Measurements from ENCODE around the gene TANGO6.

DNA sequence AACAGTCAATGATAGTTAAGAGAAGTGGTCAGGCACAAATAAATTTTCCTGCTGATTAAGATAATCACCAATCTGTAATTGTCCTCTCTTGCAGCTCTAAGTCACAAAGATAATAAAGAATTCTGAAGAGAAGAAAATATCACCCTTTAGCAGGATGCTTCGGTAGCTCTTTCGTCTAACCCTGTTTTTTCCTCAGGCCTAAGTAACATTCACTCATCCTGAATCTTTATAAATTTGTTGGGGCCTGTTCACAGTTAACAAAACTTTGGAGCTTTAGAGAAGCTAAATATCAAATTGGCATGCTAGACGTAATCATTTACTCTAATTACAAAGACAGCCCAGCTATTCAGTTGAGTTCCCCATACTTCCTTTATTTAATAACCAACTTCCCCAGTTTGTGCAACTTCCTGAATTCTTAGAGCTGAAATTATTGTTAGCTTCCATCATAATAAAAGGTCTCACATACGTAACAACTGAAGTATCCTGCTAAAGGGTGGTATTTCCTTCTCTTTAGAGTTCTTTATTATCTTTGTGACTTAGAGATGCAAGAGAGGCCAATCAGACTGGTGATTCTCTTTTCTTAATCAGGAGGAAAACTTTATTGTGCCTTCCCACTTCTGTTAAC, 118.6 kb downstream of the TANGO6 start:
- TF ChIP-seq, protein P1, sequence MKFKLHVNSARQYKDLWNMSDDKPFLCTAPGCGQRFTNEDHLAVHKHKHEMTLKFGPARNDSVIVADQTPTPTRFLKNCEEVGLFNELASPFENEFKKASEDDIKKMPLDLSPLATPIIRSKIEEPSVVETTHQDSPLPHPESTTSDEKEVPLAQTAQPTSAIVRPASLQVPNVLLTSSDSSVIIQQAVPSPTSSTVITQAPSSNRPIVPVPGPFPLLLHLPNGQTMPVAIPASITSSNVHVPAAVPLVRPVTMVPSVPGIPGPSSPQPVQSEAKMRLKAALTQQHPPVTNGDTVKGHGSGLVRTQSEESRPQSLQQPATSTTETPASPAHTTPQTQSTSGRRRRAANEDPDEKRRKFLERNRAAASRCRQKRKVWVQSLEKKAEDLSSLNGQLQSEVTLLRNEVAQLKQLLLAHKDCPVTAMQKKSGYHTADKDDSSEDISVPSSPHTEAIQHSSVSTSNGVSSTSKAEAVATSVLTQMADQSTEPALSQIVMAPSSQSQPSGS (IDR thresholded peaks at IDR 0.05; ENCODE audit: low read length), result no peak
- TF ChIP-seq, protein P2, sequence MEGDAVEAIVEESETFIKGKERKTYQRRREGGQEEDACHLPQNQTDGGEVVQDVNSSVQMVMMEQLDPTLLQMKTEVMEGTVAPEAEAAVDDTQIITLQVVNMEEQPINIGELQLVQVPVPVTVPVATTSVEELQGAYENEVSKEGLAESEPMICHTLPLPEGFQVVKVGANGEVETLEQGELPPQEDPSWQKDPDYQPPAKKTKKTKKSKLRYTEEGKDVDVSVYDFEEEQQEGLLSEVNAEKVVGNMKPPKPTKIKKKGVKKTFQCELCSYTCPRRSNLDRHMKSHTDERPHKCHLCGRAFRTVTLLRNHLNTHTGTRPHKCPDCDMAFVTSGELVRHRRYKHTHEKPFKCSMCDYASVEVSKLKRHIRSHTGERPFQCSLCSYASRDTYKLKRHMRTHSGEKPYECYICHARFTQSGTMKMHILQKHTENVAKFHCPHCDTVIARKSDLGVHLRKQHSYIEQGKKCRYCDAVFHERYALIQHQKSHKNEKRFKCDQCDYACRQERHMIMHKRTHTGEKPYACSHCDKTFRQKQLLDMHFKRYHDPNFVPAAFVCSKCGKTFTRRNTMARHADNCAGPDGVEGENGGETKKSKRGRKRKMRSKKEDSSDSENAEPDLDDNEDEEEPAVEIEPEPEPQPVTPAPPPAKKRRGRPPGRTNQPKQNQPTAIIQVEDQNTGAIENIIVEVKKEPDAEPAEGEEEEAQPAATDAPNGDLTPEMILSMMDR (IDR thresholded peaks at IDR 0.05 in 2 of 3, conservative IDR thresholded peaks at IDR 0.05 in 1 of 3; ENCODE audit: control insufficient read depth in 2 of 3, extremely low read depth in 1 of 3, insufficient read depth in 1 of 3, low read depth in 3 of 3, low read length in 3 of 3), result no peak
- no peak for TF ChIP-seq CEBPB (IDR thresholded peaks at IDR 0.05; ENCODE audit: borderline replicate concordance in 1 of 2, low read depth in 2 of 2, low read length in 2 of 2)
- no peak for TF ChIP-seq KDM1A (IDR thresholded peaks at IDR 0.05; ENCODE audit: borderline replicate concordance)
- no peak for TF ChIP-seq RCOR1 (conservative IDR thresholded peaks at IDR 0.05; ENCODE audit: low read depth, low read length)
- TF ChIP-seq POLR2A (IDR thresholded peaks at IDR 0.05; ENCODE audit: low read depth, low read length), result no peak
- TF ChIP-seq EZH2 (IDR thresholded peaks at IDR 0.05; ENCODE audit: borderline replicate concordance, control insufficient read depth, low read depth, low read length), result no peak
- TF ChIP-seq, protein P3, sequence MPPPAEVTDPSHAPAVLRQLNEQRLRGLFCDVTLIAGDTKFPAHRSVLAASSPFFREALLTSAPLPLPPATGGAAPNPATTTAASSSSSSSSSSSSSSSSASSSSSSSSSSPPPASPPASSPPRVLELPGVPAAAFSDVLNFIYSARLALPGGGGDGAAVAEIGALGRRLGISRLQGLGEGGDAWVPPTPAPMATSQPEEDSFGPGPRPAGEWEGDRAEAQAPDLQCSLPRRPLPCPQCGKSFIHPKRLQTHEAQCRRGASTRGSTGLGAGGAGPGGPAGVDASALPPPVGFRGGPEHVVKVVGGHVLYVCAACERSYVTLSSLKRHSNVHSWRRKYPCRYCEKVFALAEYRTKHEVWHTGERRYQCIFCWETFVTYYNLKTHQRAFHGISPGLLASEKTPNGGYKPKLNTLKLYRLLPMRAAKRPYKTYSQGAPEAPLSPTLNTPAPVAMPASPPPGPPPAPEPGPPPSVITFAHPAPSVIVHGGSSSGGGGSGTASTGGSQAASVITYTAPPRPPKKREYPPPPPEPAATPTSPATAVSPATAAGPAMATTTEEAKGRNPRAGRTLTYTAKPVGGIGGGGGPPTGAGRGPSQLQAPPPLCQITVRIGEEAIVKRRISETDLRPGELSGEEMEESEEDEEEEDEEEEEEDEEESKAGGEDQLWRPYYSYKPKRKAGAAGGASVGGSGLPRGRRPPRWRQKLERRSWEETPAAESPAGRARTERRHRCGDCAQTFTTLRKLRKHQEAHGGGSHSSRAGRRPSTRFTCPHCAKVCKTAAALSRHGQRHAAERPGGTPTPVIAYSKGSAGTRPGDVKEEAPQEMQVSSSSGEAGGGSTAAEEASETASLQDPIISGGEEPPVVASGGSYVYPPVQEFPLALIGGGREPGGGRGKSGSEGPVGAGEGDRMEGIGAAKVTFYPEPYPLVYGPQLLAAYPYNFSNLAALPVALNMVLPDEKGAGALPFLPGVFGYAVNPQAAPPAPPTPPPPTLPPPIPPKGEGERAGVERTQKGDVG (CRISPR knock-in tag; IDR thresholded peaks at IDR 0.05), result no peak
- TF ChIP-seq GABPA (IDR thresholded peaks at IDR 0.05; ENCODE audit: low read depth), result no peak
- TF ChIP-seq POLR2AphosphoS5 (IDR thresholded peaks at IDR 0.05; ENCODE audit: low read length), result no peak
- no peak for TF ChIP-seq SIN3A (IDR thresholded peaks at IDR 0.05; ENCODE audit: low read depth, low read length)
